SK-N-SH (cell line): ENCODE data around the gene PAK3. TPM values are rescaled to one million over a fixed set of nuclear protein-coding genes. Genes with fewer than 3 reads are reported as not detected.

Experiments
- CTCF ChIA-PET: fragments of 300-600, 350-600 bp; formaldehyde crosslinking; extraction: SDS; loops from one replicate; lab custom pipeline; 2021; lab: Yijun Ruan, JAX
- POLR2A ChIA-PET: fragments of 350-600 bp; sonication (Branson Sonifier 250); formaldehyde crosslinking; extraction: SDS; loops from one replicate; lab custom pipeline; 2020; ENCODE audit warnings: antibody characterized with exemption, inconsistent platforms; lab: Yijun Ruan, JAX
- DNase-seq: peaks from one replicate; pipeline ENCODE4 v3.0.0; 2012
- H2AFZ ChIP-seq: fragments of 200-600 bp; sonication (generic); 2 replicates; pipeline ENCODE4 v1.8.1; 2016; ENCODE audit warnings: antibody characterized with exemption, mild to moderate bottlenecking, low read depth
- H3F3A ChIP-seq: fragments of 200-600 bp; sonication (generic); replicated peaks from 2 replicates; pipeline ENCODE3; 2016; ENCODE audit warnings: antibody characterized with exemption, mild to moderate bottlenecking; ENCODE audit not compliant: insufficient read depth
- H3K27ac ChIP-seq, 2 experiments: fragments of 200-500 bp in 1 of 2; fragments of 200-600 bp in 1 of 2; sonication (Bioruptor generic) in 1 of 2; sonication (generic), shearing (Covaris generic) in 1 of 2; 2 replicates each; pipeline versions ENCODE4 v1.5.1 to v1.6.1; 2014 to 2016; ENCODE audit warnings: low read depth in 2 of 2, inconsistent platforms in 1 of 2, low read length in 1 of 2, mild to moderate bottlenecking in 1 of 2, mixed read lengths in 1 of 2
- H3K27me3 ChIP-seq: fragments of 200-600 bp; sonication (generic), shearing (Covaris generic); 2 replicates; pipeline ENCODE4 v1.6.1; 2016; ENCODE audit warnings: mixed run types; ENCODE audit not compliant: insufficient read depth
- H3K36me3 ChIP-seq, 2 experiments: fragments of 200-500 bp in 1 of 2; fragments of 200-600 bp in 1 of 2; sonication (Bioruptor generic) in 1 of 2; sonication (generic) in 1 of 2; replicated peaks in 1 of 2; 2 replicates each; pipeline versions ENCODE3 to v1.5.1; 2014 to 2016; ENCODE audit warnings: low read length in 1 of 2, mild to moderate bottlenecking in 1 of 2; ENCODE audit not compliant: insufficient read depth in 2 of 2, control insufficient read depth in 1 of 2
- H3K4me1 ChIP-seq, 2 experiments: fragments of 200-500 bp in 1 of 2; fragments of 200-600 bp in 1 of 2; sonication (Bioruptor generic) in 1 of 2; sonication (generic), shearing (Covaris generic) in 1 of 2; 2 replicates each; pipeline versions ENCODE4 v1.5.1 to v1.6.1; 2014 to 2016; ENCODE audit warnings: low read depth in 1 of 2, low read length in 1 of 2, mixed run types in 1 of 2; ENCODE audit not compliant: insufficient read depth in 2 of 2, control insufficient read depth in 1 of 2
- H3K4me2 ChIP-seq: fragments of 200-600 bp; sonication (generic), shearing (Covaris generic); 2 replicates; pipeline ENCODE4 v1.6.1; 2017; ENCODE audit warnings: mixed run types
- H3K4me3 ChIP-seq, 2 experiments: fragments of 200-500 bp in 1 of 2; fragments of 200-600 bp in 1 of 2; sonication (Bioruptor generic) in 1 of 2; sonication (generic), shearing (Covaris generic) in 1 of 2; 2 replicates each; pipeline versions ENCODE4 v1.5.1 to v1.8.1; 2014 to 2016; ENCODE audit warnings: low read depth in 2 of 2, inconsistent platforms in 1 of 2, low read length in 1 of 2, mild to moderate bottlenecking in 1 of 2, mixed read lengths in 1 of 2, moderate library complexity in 1 of 2
- H3K79me2 ChIP-seq: fragments of 200-600 bp; sonication (generic); 2 replicates; pipeline ENCODE4 v1.8.1; 2017; ENCODE audit warnings: mild to moderate bottlenecking; ENCODE audit not compliant: insufficient read depth
- H3K9ac ChIP-seq: fragments of 200-600 bp; sonication (generic); 2 replicates; pipeline ENCODE4 v1.6.1; 2017; ENCODE audit warnings: mixed run types
- H3K9me2 ChIP-seq: fragments of 200-600 bp; sonication (generic); 2 replicates; pipeline ENCODE4 v1.6.1; 2017; ENCODE audit warnings: mixed run types
- H3K9me3 ChIP-seq: fragments of 200-600 bp; sonication (generic); 2 replicates; pipeline ENCODE4 v1.6.1; 2017; ENCODE audit warnings: mixed run types, mild to moderate bottlenecking, moderate library complexity
- H4K20me1 ChIP-seq: fragments of 200-600 bp; sonication (generic); 2 replicates; pipeline ENCODE4 v1.6.1; 2017; ENCODE audit warnings: mild to moderate bottlenecking, mixed run types; ENCODE audit not compliant: insufficient read depth
- FOXJ3 ChIP-seq: sonication (generic); formaldehyde crosslinking; IDR thresholded peaks from 2 replicates; pipeline ENCODE4 v1.5.1; 2020; ENCODE audit warnings: mild to moderate bottlenecking, missing genetic modification reagents
- MEF2A ChIP-seq: IDR thresholded peaks from 2 replicates; pipeline ENCODE4 v1.4.0; 2012; ENCODE audit warnings: low read depth, borderline replicate concordance
- NRF1 ChIP-seq: IDR thresholded peaks from 2 replicates; pipeline ENCODE4 v1.6.1; 2012; ENCODE audit warnings: low read depth, mild to moderate bottlenecking, low read length
- PBX3 ChIP-seq: IDR thresholded peaks from 2 replicates; pipeline ENCODE4; 2012
- RCOR1 ChIP-seq: fragments of 150-350 bp; IDR thresholded peaks from 2 replicates; pipeline ENCODE4 v1.6.1; 2017; ENCODE audit warnings: antibody characterized with exemption, low read length
- REST ChIP-seq: IDR thresholded peaks from 2 replicates; pipeline ENCODE4 v1.6.1; 2012; ENCODE audit warnings: mild to moderate bottlenecking, low read depth, low read length, moderate library complexity
- RXRA ChIP-seq: IDR thresholded peaks from 2 replicates; pipeline ENCODE4 v1.4.0; 2012; ENCODE audit warnings: low read depth, mild to moderate bottlenecking, borderline replicate concordance
- SIN3A ChIP-seq: IDR thresholded peaks from 2 replicates; pipeline ENCODE4 v1.6.1; 2012; ENCODE audit warnings: low read depth, mild to moderate bottlenecking, low read length, moderate library complexity, borderline replicate concordance
- TEAD4 ChIP-seq: IDR thresholded peaks from 2 replicates; pipeline ENCODE4 v1.4.0; 2012; ENCODE audit warnings: mild to moderate bottlenecking, borderline replicate concordance; ENCODE audit not compliant: insufficient read depth
- USF1 ChIP-seq: IDR thresholded peaks from 2 replicates; pipeline ENCODE4 v1.4.0; 2012; ENCODE audit warnings: low read depth, borderline replicate concordance
- WGBS: methylation state at CpG from one replicate; pipeline ENCODE4 v1.1.6; 2017; ENCODE audit warnings: low lambda C conversion rate; 5-methylcytosine and 5-hydroxymethylcytosine counted together
- polyA plus RNA-seq, 3 experiments: library from polyadenylated mRNA; depleted of rRNA; stranded (reverse); fragments of >200 nt; gene quantifications; 2 replicates each; pipeline ENCODE4 v1.2.3, GENCODE V29; 2012

The PAK3 gene
- polyA plus RNA-seq, 1 of the 3 experiments (the other 2 are of a cell fraction), result 0.23 TPM

DNA sequence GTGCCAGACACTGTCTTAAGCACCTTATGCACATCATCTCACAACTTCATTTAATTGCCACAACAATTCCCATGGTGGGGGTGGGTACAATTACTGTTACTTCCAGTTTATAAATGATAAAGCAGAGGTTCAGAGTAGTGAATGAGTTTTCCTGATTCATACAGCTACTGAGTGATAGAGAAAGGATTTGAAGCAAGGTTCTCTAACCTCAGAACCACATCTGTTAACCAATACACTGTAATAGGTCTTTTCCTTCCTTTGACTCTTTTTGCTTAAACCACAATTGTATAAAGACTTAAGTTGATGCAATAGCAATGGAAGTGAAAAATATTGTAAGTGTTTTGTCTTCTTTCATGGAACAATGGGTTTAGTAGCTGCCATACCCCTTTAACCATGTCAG is 43.5 kb upstream of the PAK3 start:
- no peak overlapping the region for H3K4me3 ChIP-seq
- ChIA-PET POLR2A (no interaction called here), CTCF (interaction anchor here (1.4 kb wide), 1 partner anchor 48 kb away, joined by 3 read pairs; no protein-coding TSS in a partner anchor)
- DNase-seq, result no peak
- no peak overlapping the region for H3K4me2 ChIP-seq
- no peaks in the 10 kb centered on the region for H3K79me2 ChIP-seq
- no peak overlapping the region for H2AFZ ChIP-seq
- H3K9me2 ChIP-seq, result no peaks in the 10 kb centered on the region
- H3K27me3 ChIP-seq, result no peaks in the 10 kb centered on the region; the same call in 1 of the 2 replicates
- no peak overlapping the region for H3K27ac ChIP-seq
- no peaks in the 10 kb centered on the region for H3F3A ChIP-seq
- H3K9ac ChIP-seq, result no peak overlapping the region
- H3K4me1 ChIP-seq, result peaks cover 0 to 2% of the 10 kb centered on the region in 2 experiments; a peak in 1 of 4 replicates
- no peaks in the 10 kb centered on the region for H3K36me3 ChIP-seq
- no peaks in the 10 kb centered on the region for H3K9me3 ChIP-seq
- H4K20me1 ChIP-seq, result no peaks in the 10 kb centered on the region
- TF ChIP-seq SIN3A (no peak), RCOR1 (no peak), PBX3 (no peak), RXRA (no peak), MEF2A (no peak), USF1 (no peak), NRF1 (no peak)

DNA sequence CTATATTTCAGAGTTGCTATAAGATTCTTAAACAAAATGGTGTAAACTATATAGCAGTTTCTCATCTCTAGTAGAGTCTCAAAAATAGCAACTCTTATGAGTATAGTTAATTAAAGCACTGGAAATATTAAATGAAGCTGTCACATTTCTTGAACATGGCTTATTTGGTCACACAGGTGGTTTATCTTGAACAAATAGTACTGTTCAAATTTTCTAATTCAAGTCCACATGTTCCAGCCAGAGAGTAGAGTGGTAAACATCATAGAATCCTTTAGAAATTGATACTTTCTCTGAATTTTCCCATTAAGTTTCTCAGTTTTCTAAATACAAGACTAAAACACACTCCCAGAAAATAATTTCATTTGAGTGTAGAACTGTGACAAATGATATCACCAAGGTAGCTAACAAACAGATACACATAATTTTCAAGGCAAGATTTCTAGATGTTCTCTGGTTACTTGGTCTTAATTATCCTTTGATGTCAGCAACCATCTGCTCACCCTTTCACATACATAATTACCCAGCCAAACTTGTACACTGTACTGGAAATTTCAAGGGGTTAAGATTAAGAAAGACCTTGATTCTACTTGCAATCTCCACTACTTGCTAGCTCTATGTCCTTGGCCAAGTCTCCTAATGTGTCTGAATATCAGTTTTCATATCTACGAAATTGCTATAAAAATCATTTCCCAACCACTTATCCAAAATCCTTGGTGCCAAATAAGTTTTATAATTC is 24.3 kb upstream of the PAK3 start:
- DNase-seq, result no peak
- Histone ChIP-seq H4K20me1 (no peaks in the 10 kb centered on the region), H3K9me3 (no peaks in the 10 kb centered on the region), H3K9ac (no peak overlapping the region), H3K27ac (no peak overlapping the region), H3F3A (no peaks in the 10 kb centered on the region), H3K4me1 (no peaks in the 10 kb centered on the region; a peak in 1 of 4 replicates), H3K27me3 (no peaks in the 10 kb centered on the region; the same call in 1 of the 2 replicates), H2AFZ (no peak overlapping the region), H3K36me3 (no peaks in the 10 kb centered on the region), H3K4me3 (no peak overlapping the region), H3K4me2 (no peak overlapping the region), H3K79me2 (no peaks in the 10 kb centered on the region), H3K9me2 (no peaks in the 10 kb centered on the region)
- no peak for TF ChIP-seq TEAD4
- no peak for TF ChIP-seq REST
- TF ChIP-seq NRF1, result no peak
- TF ChIP-seq FOXJ3, result no peak
- CTCF ChIA-PET, result no interaction called here
- POLR2A ChIA-PET, result no interaction called here
- 17% methylated on average over 1 of the region's 1 CpG for WGBS
